Measurements from ENCODE around the gene SYP.

SYP gene

DNA sequence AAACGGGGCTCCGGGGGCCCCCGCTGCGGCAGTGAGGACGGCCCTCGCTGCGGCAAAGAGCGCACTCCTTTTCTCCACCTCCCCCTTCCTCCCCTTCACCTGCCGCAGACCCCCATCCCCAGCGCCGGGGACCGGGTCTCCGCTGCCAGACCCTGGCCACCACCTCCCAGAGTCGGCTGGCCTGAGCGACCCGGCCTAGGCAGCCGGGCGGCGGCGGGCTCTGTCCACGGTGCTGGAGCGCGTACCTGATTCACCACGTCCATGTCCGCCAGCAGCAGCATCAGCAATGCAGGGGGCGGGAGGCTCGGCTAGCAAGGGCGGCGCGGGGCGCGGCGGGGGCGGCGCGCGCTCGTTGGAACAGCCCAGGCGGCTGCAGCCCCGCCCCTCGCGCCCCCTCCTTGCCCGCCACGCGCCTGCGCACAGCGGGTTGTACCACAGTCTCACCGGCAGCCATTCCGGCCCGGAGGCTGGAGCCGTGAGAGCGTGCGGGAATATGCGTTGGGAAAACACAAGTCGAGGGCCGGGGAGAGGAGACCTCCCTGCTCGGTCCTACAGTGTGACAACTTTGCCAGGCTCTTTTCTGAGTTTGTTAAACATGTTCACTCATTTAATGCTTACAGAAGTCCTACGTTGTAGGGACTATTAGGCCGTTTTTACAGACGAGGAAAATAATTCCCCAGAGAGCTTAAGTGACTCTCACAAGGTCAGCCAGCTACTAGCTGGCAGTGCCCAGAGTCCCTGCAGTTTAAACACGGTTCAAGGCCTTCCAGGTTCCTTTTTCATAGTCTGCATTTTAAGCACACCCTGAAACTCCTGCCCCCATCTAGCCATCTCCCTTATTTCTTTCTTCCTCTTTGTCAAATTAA is at the start of gene SYP:
TSS of gene SYP (minus strand) at position 288 of the 866 bp plus-strand sequence. CDS start at position 281, 7 bp downstream.
- Histone ChIP-seq H3K4me3 (ENCODE audit: low read length) (peak within 1 kb of the TSS; percentile 56), H3K9me3 (ENCODE audit: control insufficient read depth, low read depth, low read length) (peaks cover 4% of the 10 kb centered on the region), H3K9ac (ENCODE audit: low read length) (no peak within 1 kb of the TSS), H3K36me3 (ENCODE audit: control insufficient read depth, low read depth, low read length) (no peaks in the 10 kb centered on the region), H3K27ac (ENCODE audit: low read length) (no peak within 1 kb of the TSS), H3K27me3 (ENCODE audit: control insufficient read depth, insufficient read depth, low read length) (no peaks in the 10 kb centered on the region), H3K4me1 (ENCODE audit: control insufficient read depth, low read depth, low read length) (no peaks in the 10 kb centered on the region)

- H3K9ac ChIP-seq (ENCODE audit: low read length), result no peak overlapping the region
- peaks cover 5% of the 10 kb centered on the region for H3K9me3 ChIP-seq (ENCODE audit: control insufficient read depth, low read depth, low read length)
- H3K4me3 ChIP-seq (ENCODE audit: low read length), result no peak overlapping the region
- H3K27ac ChIP-seq (ENCODE audit: low read length), result no peak overlapping the region
- H3K36me3 ChIP-seq (ENCODE audit: control insufficient read depth, low read depth, low read length), result peaks cover 4% of the 10 kb centered on the region
- no peaks in the 10 kb centered on the region for H3K4me1 ChIP-seq (ENCODE audit: control insufficient read depth, low read depth, low read length)
- H3K27me3 ChIP-seq (ENCODE audit: control insufficient read depth, insufficient read depth, low read length), result no peaks in the 10 kb centered on the region
Observed at GRCh38 chrX:49249616-49250015, 49.6 kb upstream of the SYP start.

DNA sequence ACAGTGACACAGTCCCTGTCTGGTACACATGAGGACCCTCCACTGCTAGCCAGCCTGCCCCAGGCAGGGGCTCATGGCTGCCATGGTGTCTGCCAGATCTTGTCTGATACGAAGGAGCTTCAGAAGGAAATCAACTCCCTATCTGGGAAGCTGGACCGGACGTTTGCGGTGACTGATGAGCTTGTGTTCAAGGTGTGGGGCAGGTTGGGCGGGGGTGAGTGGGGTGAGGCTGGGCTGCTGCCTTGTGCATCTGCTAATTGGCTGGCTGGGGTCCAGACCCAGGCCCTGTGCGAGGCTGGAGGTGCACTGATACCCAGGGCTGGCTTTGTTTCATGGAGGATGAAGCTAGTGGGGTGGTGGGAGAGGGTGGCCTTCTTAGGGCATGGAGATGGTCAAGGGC is 49.1 kb upstream of the SYP start:
- Histone ChIP-seq H3K9me3 (ENCODE audit: control insufficient read depth, low read depth, low read length) (peaks cover 5% of the 10 kb centered on the region), H3K4me3 (ENCODE audit: low read length) (no peak overlapping the region), H3K9ac (ENCODE audit: low read length) (no peak overlapping the region), H3K36me3 (ENCODE audit: control insufficient read depth, low read depth, low read length) (peaks cover 4% of the 10 kb centered on the region), H3K27ac (ENCODE audit: low read length) (no peak overlapping the region), H3K27me3 (ENCODE audit: control insufficient read depth, insufficient read depth, low read length) (no peaks in the 10 kb centered on the region), H3K4me1 (ENCODE audit: control insufficient read depth, low read depth, low read length) (no peaks in the 10 kb centered on the region)

GRCh38 chrX:49247916-49248811 is 48.2 kb upstream of the SYP start:
- Histone ChIP-seq H3K9ac (ENCODE audit: low read length) (no peak overlapping the region), H3K27ac (ENCODE audit: low read length) (no peak overlapping the region), H3K9me3 (ENCODE audit: control insufficient read depth, low read depth, low read length) (peaks cover 5% of the 10 kb centered on the region), H3K4me3 (ENCODE audit: low read length) (no peak overlapping the region), H3K4me1 (ENCODE audit: control insufficient read depth, low read depth, low read length) (no peaks in the 10 kb centered on the region), H3K27me3 (ENCODE audit: control insufficient read depth, insufficient read depth, low read length) (no peaks in the 10 kb centered on the region), H3K36me3 (ENCODE audit: control insufficient read depth, low read depth, low read length) (peaks cover 4% of the 10 kb centered on the region)

DNA sequence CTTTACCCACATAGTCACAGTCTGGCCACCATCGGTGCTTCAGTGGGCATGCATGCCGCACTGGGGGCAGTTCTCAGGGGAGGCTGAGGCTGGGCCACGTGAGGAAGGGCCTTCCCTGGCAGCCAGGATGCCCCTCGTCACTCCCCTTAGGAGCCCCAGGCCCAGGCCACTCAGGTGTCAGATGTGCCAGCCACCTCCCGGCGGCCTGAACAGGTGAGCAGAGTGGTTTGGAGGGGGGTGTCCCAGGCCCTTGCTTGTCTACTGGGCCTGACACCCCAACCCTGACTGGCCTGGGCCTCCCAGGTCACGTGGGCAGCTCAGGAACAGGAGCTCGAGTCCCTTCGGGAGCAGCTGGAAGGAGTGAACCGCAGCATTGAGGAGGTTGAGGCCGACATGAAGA is 47.4 kb upstream of the SYP start:
- Histone ChIP-seq H3K9ac (ENCODE audit: low read length) (no peak overlapping the region), H3K27me3 (ENCODE audit: control insufficient read depth, insufficient read depth, low read length) (no peaks in the 10 kb centered on the region), H3K4me3 (ENCODE audit: low read length) (no peak overlapping the region), H3K9me3 (ENCODE audit: control insufficient read depth, low read depth, low read length) (peaks cover 7% of the 10 kb centered on the region), H3K27ac (ENCODE audit: low read length) (no peak overlapping the region), H3K36me3 (ENCODE audit: control insufficient read depth, low read depth, low read length) (peaks cover 4% of the 10 kb centered on the region), H3K4me1 (ENCODE audit: control insufficient read depth, low read depth, low read length) (no peaks in the 10 kb centered on the region)

- Histone ChIP-seq H3K27ac (ENCODE audit: low read length) (no peak overlapping the region), H3K4me3 (ENCODE audit: low read length) (no peak overlapping the region), H3K36me3 (ENCODE audit: control insufficient read depth, low read depth, low read length) (peaks cover 4% of the 10 kb centered on the region), H3K4me1 (ENCODE audit: control insufficient read depth, low read depth, low read length) (no peaks in the 10 kb centered on the region), H3K9ac (ENCODE audit: low read length) (no peak overlapping the region), H3K27me3 (ENCODE audit: control insufficient read depth, insufficient read depth, low read length) (no peaks in the 10 kb centered on the region), H3K9me3 (ENCODE audit: control insufficient read depth, low read depth, low read length) (peaks cover 4% of the 10 kb centered on the region)
Observed at GRCh38 chrX:49246541-49246940, 46.5 kb upstream of the SYP start.

DNA sequence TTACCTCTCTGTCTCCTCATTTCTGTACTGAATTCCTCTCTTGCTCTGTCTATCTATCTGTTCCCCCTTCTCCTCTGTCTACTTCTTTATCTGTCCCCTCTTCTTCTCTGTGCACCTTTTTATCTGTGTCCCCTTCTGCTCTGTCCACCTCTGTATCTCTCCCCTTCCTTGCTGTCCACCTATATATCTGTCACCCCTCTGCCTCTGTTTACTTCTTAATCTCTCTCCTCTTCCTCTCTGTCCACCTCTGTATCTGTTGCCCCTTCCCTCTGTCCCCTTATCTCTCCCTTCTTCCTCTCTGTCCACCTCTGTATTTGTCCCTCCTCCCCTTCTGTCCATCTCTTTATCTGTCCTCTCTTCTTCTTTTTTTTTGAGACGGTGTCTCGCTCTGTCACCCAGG is 44.2 kb upstream of the SYP start:
- Histone ChIP-seq H3K27ac (ENCODE audit: low read length) (no peak overlapping the region), H3K36me3 (ENCODE audit: control insufficient read depth, low read depth, low read length) (peaks cover 4% of the 10 kb centered on the region), H3K4me3 (ENCODE audit: low read length) (no peak overlapping the region), H3K9me3 (ENCODE audit: control insufficient read depth, low read depth, low read length) (peaks cover 4% of the 10 kb centered on the region), H3K4me1 (ENCODE audit: control insufficient read depth, low read depth, low read length) (no peaks in the 10 kb centered on the region), H3K9ac (ENCODE audit: low read length) (no peak overlapping the region), H3K27me3 (ENCODE audit: control insufficient read depth, insufficient read depth, low read length) (no peaks in the 10 kb centered on the region)

GRCh38 chrX:49243166-49243565 is 43.2 kb upstream of the SYP start:
- H3K4me3 ChIP-seq (ENCODE audit: low read length), result no peak overlapping the region
- no peaks in the 10 kb centered on the region for H3K4me1 ChIP-seq (ENCODE audit: control insufficient read depth, low read depth, low read length)
- H3K27me3 ChIP-seq (ENCODE audit: control insufficient read depth, insufficient read depth, low read length), result no peaks in the 10 kb centered on the region
- no peak overlapping the region for H3K27ac ChIP-seq (ENCODE audit: low read length)
- H3K9ac ChIP-seq (ENCODE audit: low read length), result no peak overlapping the region
- H3K36me3 ChIP-seq (ENCODE audit: control insufficient read depth, low read depth, low read length), result peaks cover 4% of the 10 kb centered on the region
- H3K9me3 ChIP-seq (ENCODE audit: control insufficient read depth, low read depth, low read length), result peaks cover 4% of the 10 kb centered on the region

GRCh38 chrX:49242545-49243066 is 42.6 kb upstream of the SYP start:
- H3K27ac ChIP-seq (ENCODE audit: low read length), result no peak overlapping the region
- H3K4me1 ChIP-seq (ENCODE audit: control insufficient read depth, low read depth, low read length), result no peaks in the 10 kb centered on the region
- no peak overlapping the region for H3K4me3 ChIP-seq (ENCODE audit: low read length)
- H3K36me3 ChIP-seq (ENCODE audit: control insufficient read depth, low read depth, low read length), result peaks cover 4% of the 10 kb centered on the region
- H3K9me3 ChIP-seq (ENCODE audit: control insufficient read depth, low read depth, low read length), result peaks cover 4% of the 10 kb centered on the region
- no peak overlapping the region for H3K9ac ChIP-seq (ENCODE audit: low read length)
- no peaks in the 10 kb centered on the region for H3K27me3 ChIP-seq (ENCODE audit: control insufficient read depth, insufficient read depth, low read length)

DNA sequence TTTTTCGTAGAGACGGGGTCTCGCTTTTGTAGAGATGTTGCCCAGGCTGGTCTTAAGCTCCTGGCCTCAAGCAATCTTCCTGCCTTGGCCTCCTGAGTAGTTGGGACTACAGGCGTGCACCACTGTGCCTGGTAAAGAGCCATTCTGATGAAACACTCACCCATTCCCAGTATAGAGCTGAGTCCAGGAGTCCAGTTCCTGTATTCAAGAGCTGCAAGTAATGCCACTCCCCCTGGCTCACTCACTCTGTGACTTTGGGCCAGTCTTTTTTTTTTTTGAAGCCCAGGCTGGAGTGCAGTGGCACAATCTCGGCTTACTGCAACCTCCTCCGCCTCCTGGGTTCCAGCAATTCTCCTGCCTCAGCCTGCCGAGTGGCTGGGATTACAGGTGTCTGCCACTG is 38.7 kb upstream of the SYP start:
- no peaks in the 10 kb centered on the region for H3K4me1 ChIP-seq (ENCODE audit: control insufficient read depth, low read depth, low read length)
- no peaks in the 10 kb centered on the region for H3K36me3 ChIP-seq (ENCODE audit: control insufficient read depth, low read depth, low read length)
- no peak overlapping the region for H3K4me3 ChIP-seq (ENCODE audit: low read length)
- H3K9ac ChIP-seq (ENCODE audit: low read length), result no peak overlapping the region
- no peaks in the 10 kb centered on the region for H3K27me3 ChIP-seq (ENCODE audit: control insufficient read depth, insufficient read depth, low read length)
- peaks cover 4% of the 10 kb centered on the region for H3K9me3 ChIP-seq (ENCODE audit: control insufficient read depth, low read depth, low read length)
- no peak overlapping the region for H3K27ac ChIP-seq (ENCODE audit: low read length)

GRCh38 chrX:49237060-49237459 is 37.1 kb upstream of the SYP start:
- Histone ChIP-seq H3K9me3 (ENCODE audit: control insufficient read depth, low read depth, low read length) (peaks cover 3% of the 10 kb centered on the region), H3K4me3 (ENCODE audit: low read length) (no peak overlapping the region), H3K9ac (ENCODE audit: low read length) (no peak overlapping the region), H3K27ac (ENCODE audit: low read length) (no peak overlapping the region), H3K27me3 (ENCODE audit: control insufficient read depth, insufficient read depth, low read length) (no peaks in the 10 kb centered on the region), H3K36me3 (ENCODE audit: control insufficient read depth, low read depth, low read length) (no peaks in the 10 kb centered on the region), H3K4me1 (ENCODE audit: control insufficient read depth, low read depth, low read length) (no peaks in the 10 kb centered on the region)

All from iPS-18a (cell line).